Tibial nerve (tissue), 4 donors: ENCODE results near the gene SDE2.

Source experiments
- CTCF ChIP-seq, 5 experiments: fragments of 200-600 bp in 3 of 5; fragments of 450-650 bp in 2 of 5; sonication (generic) in 3 of 5; IDR thresholded peaks; one replicate each; pipeline ENCODE4 v1.5.1; 2016 to 2019; ENCODE audit warnings: antibody characterized with exemption in 5 of 5, mild to moderate bottlenecking in 3 of 5, moderate library complexity in 2 of 5
- EP300 ChIP-seq, 2 donors: sonication (generic); formaldehyde crosslinking; IDR thresholded peaks; one replicate each; pipeline ENCODE4 v1.6.1; 2017; ENCODE audit warnings: antibody characterized with exemption in 2 of 2, mild to moderate bottlenecking in 1 of 2
- POLR2A ChIP-seq, 2 donors: fragments of 450-650 bp; IDR thresholded peaks; one replicate each; pipeline ENCODE4 v1.6.1; 2017; ENCODE audit warnings: antibody characterized with exemption in 2 of 2, mild to moderate bottlenecking in 2 of 2, moderate library complexity in 2 of 2

- no peak for TF ChIP-seq CTCF (IDR thresholded peaks at IDR 0.05)
- no peak for TF ChIP-seq POLR2A (IDR thresholded peaks at IDR 0.05)
- no peak for TF ChIP-seq EP300 (IDR thresholded peaks at IDR 0.05)
These were observed 27.7 kb upstream of the SDE2 start for GRCh38 chr1:226026833-226027232.
